ENCODE results near the gene GOLT1B. TPM values are rescaled to one million over a fixed set of nuclear protein-coding genes. Genes with fewer than 3 reads are reported as not detected.

GOLT1B gene
- total RNA-seq, 1 experiment from 2014 or later = 46.1 TPM

DNA sequence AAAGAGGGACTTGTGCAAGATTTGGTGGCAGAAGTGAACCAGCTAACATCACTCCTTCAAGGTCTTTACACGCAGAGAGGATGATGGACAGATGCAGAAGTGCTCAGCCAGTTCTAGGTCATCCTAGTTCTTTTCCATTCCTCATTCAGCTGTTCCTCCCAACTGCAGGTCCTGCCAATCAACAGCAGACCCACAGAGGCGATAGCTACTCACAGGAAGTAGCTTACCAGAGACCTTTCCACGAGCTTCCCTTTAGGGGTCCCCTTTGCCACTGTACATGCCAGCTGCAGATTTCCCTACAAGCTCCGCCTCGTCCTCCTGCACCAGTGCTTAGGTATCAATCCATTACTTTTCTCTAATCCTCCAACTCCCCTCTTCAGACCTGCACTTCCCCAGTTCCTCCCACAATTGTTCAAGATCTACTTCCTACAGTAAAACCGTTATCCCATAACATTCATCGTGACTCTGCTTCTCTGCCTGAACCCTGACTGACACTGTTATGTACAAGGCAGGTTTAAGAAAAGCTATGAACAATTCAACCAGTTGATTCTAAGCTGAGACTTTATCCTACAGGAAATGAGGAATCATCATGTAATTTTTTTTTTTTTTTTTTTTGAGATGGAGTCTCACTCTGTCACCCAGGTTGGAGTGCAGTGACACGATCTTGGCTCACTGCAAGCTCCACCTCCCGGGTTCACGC lies 22.7 kb upstream of the GOLT1B start:
- Mint-ChIP-seq H3K4me1 (no peaks in the 10 kb centered on the region), H3K27me3 (ENCODE audit: low read depth) (no peaks in the 10 kb centered on the region), H3K4me3 (no peak overlapping the region), H3K9me3 (no peaks in the 10 kb centered on the region), H3K27ac (no peak overlapping the region), H3K36me3 (ENCODE audit: insufficient read depth in 1 of 3, low read depth in 3 of 3) (peaks cover 0 to 24% (median 13%) of the 10 kb centered on the region in 3 experiments; a peak in 5 of 7 replicates)
- no peaks in the 10 kb centered on the region for H3K4me1 ChIP-seq (ENCODE audit: insufficient read depth, low read length)
- H3K14ac ChIP-seq (ENCODE audit: insufficient read depth, low read length) = no peak overlapping the region
- no peak overlapping the region for H3K4me2 ChIP-seq (ENCODE audit: insufficient read depth, insufficient read length, low read length)
- no peaks in the 10 kb centered on the region for H3K79me2 ChIP-seq (ENCODE audit: insufficient read depth, low read length)
- no peak for DNase-seq
- H2BK120ac ChIP-seq (ENCODE audit: low read depth, low read length, poor library complexity, severe bottlenecking) = no peak overlapping the region
- no peaks in the 10 kb centered on the region for H3K79me1 ChIP-seq (ENCODE audit: insufficient read depth, low read depth, low read length, poor library complexity, severe bottlenecking)
- H4K8ac ChIP-seq (replicated peaks; ENCODE audit: insufficient read length, low read depth, low read length) = no peak overlapping the region
- no peak overlapping the region for H2BK12ac ChIP-seq (ENCODE audit: insufficient read length, low read depth, low read length)
- no peak overlapping the region for H3K23ac ChIP-seq (ENCODE audit: insufficient read length, low read depth, low read length)
- no peak overlapping the region for H2BK5ac ChIP-seq (ENCODE audit: insufficient read length, low read length)
- H3K23me2 ChIP-seq (ENCODE audit: insufficient read length, low read depth, low read length, poor library complexity, severe bottlenecking) = no peaks in the 10 kb centered on the region
- H3K18ac ChIP-seq (ENCODE audit: insufficient read length, low read depth, low read length) = no peak overlapping the region
- no peak overlapping the region for H4K91ac ChIP-seq (ENCODE audit: insufficient read length, low read depth, low read length)
- TF ChIP-seq, protein P1, sequence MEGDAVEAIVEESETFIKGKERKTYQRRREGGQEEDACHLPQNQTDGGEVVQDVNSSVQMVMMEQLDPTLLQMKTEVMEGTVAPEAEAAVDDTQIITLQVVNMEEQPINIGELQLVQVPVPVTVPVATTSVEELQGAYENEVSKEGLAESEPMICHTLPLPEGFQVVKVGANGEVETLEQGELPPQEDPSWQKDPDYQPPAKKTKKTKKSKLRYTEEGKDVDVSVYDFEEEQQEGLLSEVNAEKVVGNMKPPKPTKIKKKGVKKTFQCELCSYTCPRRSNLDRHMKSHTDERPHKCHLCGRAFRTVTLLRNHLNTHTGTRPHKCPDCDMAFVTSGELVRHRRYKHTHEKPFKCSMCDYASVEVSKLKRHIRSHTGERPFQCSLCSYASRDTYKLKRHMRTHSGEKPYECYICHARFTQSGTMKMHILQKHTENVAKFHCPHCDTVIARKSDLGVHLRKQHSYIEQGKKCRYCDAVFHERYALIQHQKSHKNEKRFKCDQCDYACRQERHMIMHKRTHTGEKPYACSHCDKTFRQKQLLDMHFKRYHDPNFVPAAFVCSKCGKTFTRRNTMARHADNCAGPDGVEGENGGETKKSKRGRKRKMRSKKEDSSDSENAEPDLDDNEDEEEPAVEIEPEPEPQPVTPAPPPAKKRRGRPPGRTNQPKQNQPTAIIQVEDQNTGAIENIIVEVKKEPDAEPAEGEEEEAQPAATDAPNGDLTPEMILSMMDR (conservative IDR thresholded peaks at IDR 0.05) = no peak
- H3K56ac ChIP-seq (ENCODE audit: insufficient read length, low read depth, low read length) = no peak overlapping the region
- H4K20me1 ChIP-seq (ENCODE audit: control insufficient read depth, insufficient read depth, insufficient read length) = no peaks in the 10 kb centered on the region
- H3K27ac ChIP-seq (ENCODE audit: insufficient read length, low read depth, low read length) = no peak overlapping the region
- H3T11ph ChIP-seq (ENCODE audit: low read length) = no peak overlapping the region
- no peak overlapping the region for H4K5ac ChIP-seq (ENCODE audit: insufficient read length, low read depth, low read length)
- no peak overlapping the region for H2BK15ac ChIP-seq (ENCODE audit: low read depth, low read length)
- no CpG with 5 or more reads among the region's 10 CpGs for WGBS (ENCODE audit: extremely low coverage, insufficient read length, low lambda C conversion rate)
- no peak overlapping the region for H2AK5ac ChIP-seq (ENCODE audit: insufficient read length, low read length)
- H3K9me3 ChIP-seq (ENCODE audit: control insufficient read depth, low read depth, low read length) = no peaks in the 10 kb centered on the region
- no peak overlapping the region for H3K4ac ChIP-seq (ENCODE audit: low read depth, low read length)
- H3K9ac ChIP-seq (ENCODE audit: extremely low read depth, insufficient read length, low read length) = no peak overlapping the region
- no peak overlapping the region for H2AFZ ChIP-seq (ENCODE audit: low read length)
- H3K27me3 ChIP-seq (ENCODE audit: insufficient read depth, low read length) = no peaks in the 10 kb centered on the region
- no peak overlapping the region for H2BK20ac ChIP-seq (ENCODE audit: low read depth, low read length, poor library complexity, severe bottlenecking)
